ENCODE measurements around the gene PSTK.

The PSTK gene

DNA sequence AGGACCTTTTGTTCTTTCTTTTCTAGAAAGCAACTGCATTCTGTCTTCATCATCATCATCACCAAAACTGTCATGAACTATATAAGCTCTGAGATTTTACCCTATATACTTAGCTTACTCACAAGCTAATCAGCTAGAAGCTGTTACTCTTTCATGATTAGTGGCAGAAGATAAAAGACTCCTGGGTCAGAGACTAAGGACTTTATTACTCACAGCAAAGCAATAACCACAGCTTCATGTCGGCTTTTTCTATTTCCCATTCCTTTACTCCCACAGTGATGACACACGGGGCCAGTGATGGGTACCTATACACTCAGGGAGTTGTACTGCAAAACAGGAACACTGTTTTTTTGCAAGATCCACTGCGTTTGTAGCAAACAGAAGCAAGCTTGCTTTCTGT lies 17.8 kb upstream of the PSTK start:
- TF ChIP-seq POLR2A (IDR thresholded peaks at IDR 0.05; ENCODE audit: low read depth, low read length) (no peak), TAF1 (IDR thresholded peaks at IDR 0.05; ENCODE audit: borderline replicate concordance, low read depth, low read length) (no peak), POLR2AphosphoS5 (IDR thresholded peaks at IDR 0.05; ENCODE audit: low read depth, low read length) (no peak)
- no peak for FAIRE-seq
- DNase-seq (ENCODE audit: insufficient read length): no peak

DNA sequence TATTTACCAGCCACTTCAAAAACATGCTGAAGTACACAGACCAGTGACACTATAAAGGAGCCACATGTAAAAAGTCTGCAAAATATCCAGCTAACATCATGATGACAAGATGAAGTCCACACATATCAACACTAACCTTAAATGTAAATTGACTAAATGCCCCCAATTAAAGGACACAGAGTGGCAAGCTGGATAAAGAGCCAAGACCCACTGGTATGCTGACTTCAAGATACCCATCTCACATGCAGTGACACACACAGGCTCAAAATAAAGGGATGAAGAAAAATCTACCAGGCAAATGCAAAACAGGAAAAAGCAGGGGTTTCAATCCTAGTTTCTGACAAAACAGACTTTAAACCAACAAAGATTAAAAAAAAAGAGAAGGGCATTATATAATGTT lies 13.3 kb upstream of the PSTK start:
- FAIRE-seq (no peak), DNase-seq (ENCODE audit: insufficient read length) (no peak)
- TF ChIP-seq TAF1 (IDR thresholded peaks at IDR 0.05; ENCODE audit: borderline replicate concordance, low read depth, low read length): no peak
- no peak for TF ChIP-seq POLR2AphosphoS5 (IDR thresholded peaks at IDR 0.05; ENCODE audit: low read depth, low read length)
- TF ChIP-seq POLR2A (IDR thresholded peaks at IDR 0.05; ENCODE audit: low read depth, low read length): no peak

GRCh38 chr10:122968698-122969097 lies 11.5 kb upstream of the PSTK start:
- no peak for DNase-seq (ENCODE audit: insufficient read length)
- FAIRE-seq: no peak
- TF ChIP-seq POLR2A (IDR thresholded peaks at IDR 0.05; ENCODE audit: low read depth, low read length): no peak

- TF ChIP-seq TAF1 (IDR thresholded peaks at IDR 0.05; ENCODE audit: borderline replicate concordance, low read depth, low read length): no peak
- no peak for TF ChIP-seq POLR2A (IDR thresholded peaks at IDR 0.05; ENCODE audit: low read depth, low read length)
- TF ChIP-seq POLR2AphosphoS5 (IDR thresholded peaks at IDR 0.05; ENCODE audit: low read depth, low read length): no peak
- DNase-seq (ENCODE audit: insufficient read length) (no peak), FAIRE-seq (no peak)
These were observed 6.2 kb upstream of the PSTK start for GRCh38 chr10:122974023-122974422.

GRCh38 chr10:122974543-122975064 lies 5.6 kb upstream of the PSTK start:
- DNase-seq (ENCODE audit: insufficient read length) (no peak), FAIRE-seq (peak; percentile 9)
- TF ChIP-seq POLR2A (IDR thresholded peaks at IDR 0.05; ENCODE audit: low read depth, low read length) (no peak), TAF1 (IDR thresholded peaks at IDR 0.05; ENCODE audit: borderline replicate concordance, low read depth, low read length) (no peak), POLR2AphosphoS5 (IDR thresholded peaks at IDR 0.05; ENCODE audit: low read depth, low read length) (no peak)

DNA sequence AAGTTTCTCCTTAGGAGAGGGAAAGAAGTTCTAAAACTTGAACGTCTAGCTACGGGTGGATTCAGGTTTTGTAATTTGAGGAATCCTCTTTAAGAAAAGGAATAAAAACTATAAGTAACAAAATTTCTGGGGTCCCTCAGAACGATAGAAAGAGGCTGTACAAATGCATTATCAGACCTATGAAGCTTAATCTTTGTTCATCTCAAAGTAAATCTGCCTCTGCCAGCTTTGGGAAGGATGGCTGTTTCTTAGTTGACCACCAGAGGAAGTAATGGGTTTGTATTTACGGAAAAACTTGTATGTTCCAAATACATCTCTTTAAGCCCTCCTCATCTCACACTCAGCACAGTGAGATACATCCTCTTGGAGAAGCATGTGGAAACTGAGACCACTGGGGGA lies 864 bp downstream of the PSTK start:
- TF ChIP-seq TAF1 (IDR thresholded peaks at IDR 0.05; ENCODE audit: borderline replicate concordance, low read depth, low read length) (no peak), POLR2AphosphoS5 (IDR thresholded peaks at IDR 0.05; ENCODE audit: low read depth, low read length) (no peak), POLR2A (IDR thresholded peaks at IDR 0.05; ENCODE audit: low read depth, low read length) (no peak)
- FAIRE-seq (no peak), DNase-seq (ENCODE audit: insufficient read length) (no peak)

DNA sequence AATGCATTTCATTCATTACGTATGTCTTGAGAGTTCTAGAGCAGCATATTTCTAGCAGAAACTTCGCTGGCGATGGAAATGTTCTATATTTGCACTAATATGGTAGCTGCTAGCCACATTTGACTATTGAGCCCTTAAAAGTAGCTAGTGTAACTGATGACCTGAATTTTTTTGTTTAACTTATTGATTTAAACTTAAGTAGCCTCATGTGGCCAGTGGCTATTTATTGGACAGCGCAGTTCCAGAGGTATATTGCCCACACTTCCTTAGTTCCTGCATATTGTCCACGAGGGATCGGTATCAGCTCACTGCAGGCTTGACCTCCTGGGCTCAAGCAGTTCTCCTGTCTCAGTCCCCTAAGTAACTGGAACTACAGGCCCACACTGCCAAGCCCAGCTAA lies 3.7 kb downstream of the PSTK start:
- TF ChIP-seq POLR2A (IDR thresholded peaks at IDR 0.05; ENCODE audit: low read depth, low read length) (no peak), TAF1 (IDR thresholded peaks at IDR 0.05; ENCODE audit: borderline replicate concordance, low read depth, low read length) (no peak), POLR2AphosphoS5 (IDR thresholded peaks at IDR 0.05; ENCODE audit: low read depth, low read length) (no peak)
- FAIRE-seq (no peak), DNase-seq (ENCODE audit: insufficient read length) (no peak)

GRCh38 chr10:122984708-122985107 lies 4.5 kb downstream of the PSTK start:
- TF ChIP-seq TAF1 (IDR thresholded peaks at IDR 0.05; ENCODE audit: borderline replicate concordance, low read depth, low read length) (no peak), POLR2A (IDR thresholded peaks at IDR 0.05; ENCODE audit: low read depth, low read length) (no peak), POLR2AphosphoS5 (IDR thresholded peaks at IDR 0.05; ENCODE audit: low read depth, low read length) (no peak)
- FAIRE-seq (no peak), DNase-seq (ENCODE audit: insufficient read length) (no peak)

DNA sequence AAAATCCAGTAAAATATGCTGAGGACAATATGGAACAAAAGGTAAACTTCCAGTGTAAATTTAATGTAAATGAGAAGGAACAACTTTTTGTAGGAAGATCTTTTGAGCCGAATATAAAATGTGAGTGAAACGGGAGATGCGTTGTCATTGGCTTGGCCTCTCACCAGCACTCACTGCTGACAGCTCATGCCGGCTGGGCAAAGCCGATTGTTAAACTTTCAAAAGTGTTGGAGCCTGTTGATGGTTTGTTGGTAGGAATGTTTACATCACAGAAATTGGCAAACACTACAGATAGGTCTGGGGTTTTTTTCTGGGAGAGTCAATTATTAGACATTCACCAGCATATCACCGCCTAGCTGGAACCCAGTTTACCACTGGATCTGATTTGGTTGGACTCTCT lies 6.1 kb downstream of the PSTK start:
- TF ChIP-seq TAF1 (IDR thresholded peaks at IDR 0.05; ENCODE audit: borderline replicate concordance, low read depth, low read length): no peak
- no peak for TF ChIP-seq POLR2A (IDR thresholded peaks at IDR 0.05; ENCODE audit: low read depth, low read length)
- no peak for TF ChIP-seq POLR2AphosphoS5 (IDR thresholded peaks at IDR 0.05; ENCODE audit: low read depth, low read length)
- FAIRE-seq (no peak), DNase-seq (ENCODE audit: insufficient read length) (no peak)

DNA sequence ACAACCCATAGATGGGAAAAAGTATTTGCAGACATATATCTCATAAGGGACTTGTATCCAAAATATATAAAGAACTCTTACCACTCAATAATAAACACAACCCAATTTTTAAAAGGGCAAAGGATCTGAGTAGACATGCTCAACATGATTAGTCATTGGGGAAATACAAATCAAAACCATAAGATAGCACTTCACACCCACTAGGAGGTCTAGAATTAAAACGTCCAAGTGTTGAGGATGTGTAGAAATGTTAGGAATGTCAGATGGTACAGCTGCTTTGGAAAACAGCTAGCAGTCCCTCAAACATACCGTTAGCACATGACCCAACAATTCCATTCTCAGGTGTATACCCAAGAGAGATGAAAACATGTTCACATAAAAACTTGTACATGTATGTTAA lies 8.3 kb downstream of the PSTK start:
- TF ChIP-seq POLR2AphosphoS5 (IDR thresholded peaks at IDR 0.05; ENCODE audit: low read depth, low read length) (no peak), TAF1 (IDR thresholded peaks at IDR 0.05; ENCODE audit: borderline replicate concordance, low read depth, low read length) (no peak), POLR2A (IDR thresholded peaks at IDR 0.05; ENCODE audit: low read depth, low read length) (no peak)
- no peak for FAIRE-seq
- DNase-seq (ENCODE audit: insufficient read length): no peak

GRCh38 chr10:122990278-122990677 lies 10.1 kb downstream of the PSTK start:
- TF ChIP-seq POLR2AphosphoS5 (IDR thresholded peaks at IDR 0.05; ENCODE audit: low read depth, low read length) (no peak), POLR2A (IDR thresholded peaks at IDR 0.05; ENCODE audit: low read depth, low read length) (no peak), TAF1 (IDR thresholded peaks at IDR 0.05; ENCODE audit: borderline replicate concordance, low read depth, low read length) (no peak)
- DNase-seq (ENCODE audit: insufficient read length): no peak
- no peak for FAIRE-seq

- FAIRE-seq (no peak), DNase-seq (ENCODE audit: insufficient read length) (no peak)
- TF ChIP-seq POLR2A (IDR thresholded peaks at IDR 0.05; ENCODE audit: low read depth, low read length): no peak
- TF ChIP-seq POLR2AphosphoS5 (IDR thresholded peaks at IDR 0.05; ENCODE audit: low read depth, low read length): no peak
- no peak for TF ChIP-seq TAF1 (IDR thresholded peaks at IDR 0.05; ENCODE audit: borderline replicate concordance, low read depth, low read length)
These were observed 11.9 kb downstream of the PSTK start for GRCh38 chr10:122992031-122992585.

Measured in GM12892 (cell line).